Measurements from ENCODE around the gene KRT82. TPM values are rescaled to one million over a fixed set of nuclear protein-coding genes. Genes with fewer than 3 reads are reported as not detected.

Gene KRT82
- total RNA-seq, 6 experiments from 2014 or later: not detected

GRCh38 chr12:52442600-52443061, 36.5 kb upstream of the KRT82 start:
- Histone ChIP-seq H3K4me3 (no peak overlapping the region), H3K27ac (no peak overlapping the region), H3K4me1 (no peaks in the 10 kb centered on the region), H3K36me3 (no peaks in the 10 kb centered on the region), H3K27me3 (no peaks in the 10 kb centered on the region), H3K9me3 (no peaks in the 10 kb centered on the region)
- 19% methylated on average over 5 of the region's 6 CpGs for WGBS (ENCODE audit: insufficient coverage, low coverage, low lambda C conversion rate, missing lambda C conversion rate)
- DNase-seq (peak in 1 of 3 donors; percentile 40), ATAC-seq (peak in 2 of 4 donors; percentile 53 to 84)
- intact Hi-C loops (cut with DNase I): no loop called here
- TF ChIP-seq CTCF (IDR thresholded peaks at IDR 0.05) (no peak), POLR2A (IDR thresholded peaks at IDR 0.05) (no peak)

GRCh38 chr12:52441320-52441911, 35.3 kb upstream of the KRT82 start:
- Histone ChIP-seq H3K4me3 (no peak overlapping the region), H3K36me3 (no peaks in the 10 kb centered on the region), H3K9me3 (no peaks in the 10 kb centered on the region), H3K4me1 (no peaks in the 10 kb centered on the region), H3K27ac (no peak overlapping the region), H3K27me3 (no peaks in the 10 kb centered on the region)
- TF ChIP-seq POLR2A (IDR thresholded peaks at IDR 0.05): no peak
- TF ChIP-seq CTCF (IDR thresholded peaks at IDR 0.05): no peak
- WGBS (ENCODE audit: insufficient coverage, low coverage, low lambda C conversion rate, missing lambda C conversion rate): 34% methylated on average over 9 of the region's 9 CpGs
- intact Hi-C loops (cut with DNase I): no loop called here
- ATAC-seq (peak in 1 of 4 donors; percentile 29), DNase-seq (no peak)

GRCh38 chr12:52440821-52441319, 34.7 kb upstream of the KRT82 start:
- H3K9me3 ChIP-seq: no peaks in the 10 kb centered on the region
- ATAC-seq: no peak
- H3K4me1 ChIP-seq: no peaks in the 10 kb centered on the region
- DNase-seq: no peak
- no peak overlapping the region for H3K4me3 ChIP-seq
- H3K27me3 ChIP-seq: no peaks in the 10 kb centered on the region
- TF ChIP-seq POLR2A (IDR thresholded peaks at IDR 0.05) (no peak), CTCF (IDR thresholded peaks at IDR 0.05) (no peak)
- WGBS (ENCODE audit: insufficient coverage, low coverage, low lambda C conversion rate, missing lambda C conversion rate): 75% methylated on average over 1 of the region's 5 CpGs
- intact Hi-C loops (cut with DNase I): no loop called here
- H3K27ac ChIP-seq: no peak overlapping the region
- H3K36me3 ChIP-seq: no peaks in the 10 kb centered on the region

- no peaks in the 10 kb centered on the region for H3K36me3 ChIP-seq
- no peak overlapping the region for H3K27ac ChIP-seq
- 80% methylated on average over 1 of the region's 2 CpGs for WGBS (ENCODE audit: insufficient coverage, low coverage, low lambda C conversion rate, missing lambda C conversion rate)
- TF ChIP-seq POLR2A (IDR thresholded peaks at IDR 0.05) (no peak), CTCF (IDR thresholded peaks at IDR 0.05) (no peak)
- no peaks in the 10 kb centered on the region for H3K9me3 ChIP-seq
- no peak for ATAC-seq
- no peak for DNase-seq
- no peak overlapping the region for H3K4me3 ChIP-seq
- no peaks in the 10 kb centered on the region for H3K4me1 ChIP-seq
- intact Hi-C loops (cut with DNase I): no loop called here
- H3K27me3 ChIP-seq: no peaks in the 10 kb centered on the region
These were observed 33.7 kb upstream of the KRT82 start for GRCh38 chr12:52439845-52440244.

All from right lobe of liver (tissue), 6 donors.